COLO829 (cell line): ENCODE measurements around the gene FBXL5.

ENCODE experiments used
- DNase-seq: peaks from one replicate; pipeline ENCODE4 v3.0.0; 2012; ENCODE audit warnings: low spot score

The FBXL5 gene

GRCh38 chr4:15557786-15558550 is 97.2 kb downstream of the FBXL5 start:
- no peak for DNase-seq

- no peak for DNase-seq
Observed at GRCh38 chr4:15556511-15557092, 98.6 kb downstream of the FBXL5 start.
